ENCODE results near the gene DYSF.

The DYSF gene

GRCh38 chr2:71605173-71605641, 151.8 kb downstream of the DYSF start:
- DNase-seq, result no peak

- DNase-seq, result no peak
Observed at GRCh38 chr2:71605781-71606241, 152.4 kb downstream of the DYSF start.

- no peak for DNase-seq
Observed at GRCh38 chr2:71606244-71606643, 152.9 kb downstream of the DYSF start.

- no peak for DNase-seq
Observed at GRCh38 chr2:71607151-71607889, 154.0 kb downstream of the DYSF start.

GRCh38 chr2:71608034-71608433, 154.7 kb downstream of the DYSF start:
- no peak for DNase-seq

GRCh38 chr2:71608441-71608840, 155.1 kb downstream of the DYSF start:
- no peak for DNase-seq

- DNase-seq, result no peak
Observed at GRCh38 chr2:71609029-71609428, 155.7 kb downstream of the DYSF start.

- DNase-seq, result no peak
Observed at GRCh38 chr2:71609441-71609840, 156.1 kb downstream of the DYSF start.

GRCh38 chr2:71609958-71610357, 156.6 kb downstream of the DYSF start:
- DNase-seq, result peak; percentile 0 to 9

GRCh38 chr2:71610671-71611070, 157.3 kb downstream of the DYSF start:
- no peak for DNase-seq

GRCh38 chr2:71611247-71611646, 157.9 kb downstream of the DYSF start:
- no peak for DNase-seq

GRCh38 chr2:71611781-71612527, 158.6 kb downstream of the DYSF start:
- no peak for DNase-seq

GRCh38 chr2:71612581-71613402, 159.4 kb downstream of the DYSF start:
- no peak for DNase-seq

- no peak for DNase-seq
Observed at GRCh38 chr2:71613403-71613952, 160.1 kb downstream of the DYSF start.

- no peak for DNase-seq
Observed at GRCh38 chr2:71613953-71614925, 160.9 kb downstream of the DYSF start.

GRCh38 chr2:71614976-71615766, 161.8 kb downstream of the DYSF start:
- no peak for DNase-seq

GRCh38 chr2:71615767-71616730, 162.7 kb downstream of the DYSF start:
- DNase-seq, result no peak

- no peak for DNase-seq
Observed at GRCh38 chr2:71617266-71617665, 163.9 kb downstream of the DYSF start.

GRCh38 chr2:71618327-71619113, 165.2 kb downstream of the DYSF start:
- DNase-seq, result no peak
